ENCODE data around the gene SEC31A. TPM values are rescaled to one million over a fixed set of nuclear protein-coding genes. Genes with fewer than 3 reads are reported as not detected.

SEC31A gene
- total RNA-seq, 1 experiment from 2014 or later, result 128 TPM

DNA sequence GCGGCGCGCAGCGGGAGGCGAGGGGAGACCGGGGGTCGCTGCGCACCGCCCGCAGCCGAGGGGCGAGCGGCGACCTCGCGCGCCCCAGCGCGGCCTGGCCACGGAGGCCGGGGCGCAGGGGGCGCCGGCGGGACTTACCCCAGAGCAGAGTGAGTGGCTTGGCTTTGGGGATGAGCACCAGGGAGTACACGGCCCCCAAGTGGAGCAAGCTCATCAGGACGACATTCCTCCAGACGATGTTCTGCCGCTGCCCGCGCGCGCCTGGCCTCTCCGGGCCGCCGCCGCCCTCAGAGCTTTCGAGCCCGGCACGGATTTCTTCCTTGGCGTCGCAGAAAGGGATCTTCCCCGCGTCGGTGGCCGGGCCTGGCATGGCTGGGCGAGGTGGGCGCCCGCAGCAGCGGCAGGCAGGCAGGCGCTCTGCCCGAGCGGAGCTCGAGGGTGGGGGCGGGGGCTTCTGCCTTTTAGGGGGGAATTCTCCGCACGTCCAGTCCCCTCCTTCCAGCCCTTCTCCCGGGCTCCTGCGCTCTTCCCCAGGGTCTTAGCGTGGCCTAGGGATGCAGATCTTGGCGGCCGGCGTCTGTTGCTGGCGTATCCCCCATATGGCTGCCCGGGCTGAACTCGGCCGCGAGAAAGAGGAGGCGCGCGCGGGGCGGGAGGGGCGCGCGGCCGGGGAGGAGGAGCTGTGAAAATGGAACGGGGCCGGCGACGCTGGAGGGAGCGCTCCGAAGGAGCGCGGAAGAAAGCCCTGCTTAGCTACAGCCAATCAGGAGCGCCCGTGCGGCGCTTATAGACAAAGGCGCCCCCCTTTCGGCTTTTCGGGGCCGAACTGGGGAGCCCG lies 92.6 kb downstream of the SEC31A start, which contains the start of gene SCD5:
Gene SCD5 (minus strand): TSS at position 629 of the 838 bp plus-strand sequence. CDS start 259 bp downstream, at position 370.
- Histone ChIP-seq H3K79me2 (ENCODE audit: insufficient read depth, low read length) (no peaks in the 10 kb centered on the region), H2AFZ (ENCODE audit: low read length) (no peak within 1 kb of the TSS), H3K9ac (ENCODE audit: extremely low read depth, insufficient read length, low read length) (no peak within 1 kb of the TSS), H3K14ac (ENCODE audit: insufficient read depth, low read length) (no peak within 1 kb of the TSS), H3K4me1 (ENCODE audit: insufficient read depth, low read length) (peaks cover 2% of the 10 kb centered on the region; the same call in 1 of the 2 replicates), H2BK12ac (ENCODE audit: insufficient read length, low read depth, low read length) (no peak within 1 kb of the TSS), H3K9me3 (ENCODE audit: control insufficient read depth, low read depth, low read length) (no peaks in the 10 kb centered on the region), H2BK120ac (ENCODE audit: low read depth, low read length, poor library complexity, severe bottlenecking) (no peak within 1 kb of the TSS), H3K23ac (ENCODE audit: insufficient read length, low read depth, low read length) (no peak within 1 kb of the TSS), H4K8ac (replicated peaks; ENCODE audit: insufficient read length, low read depth, low read length) (no peak within 1 kb of the TSS), H3K18ac (ENCODE audit: insufficient read length, low read depth, low read length) (no peak within 1 kb of the TSS), H4K20me1 (ENCODE audit: control insufficient read depth, insufficient read depth, insufficient read length) (no peaks in the 10 kb centered on the region), H3K23me2 (ENCODE audit: insufficient read length, low read depth, low read length, poor library complexity, severe bottlenecking) (peaks cover 20% of the 10 kb centered on the region), H2BK15ac (ENCODE audit: low read depth, low read length) (no peak within 1 kb of the TSS), H4K91ac (ENCODE audit: insufficient read length, low read depth, low read length) (no peak within 1 kb of the TSS), H2AK5ac (ENCODE audit: insufficient read length, low read length) (no peak within 1 kb of the TSS), H3K79me1 (ENCODE audit: insufficient read depth, low read depth, low read length, poor library complexity, severe bottlenecking) (no peaks in the 10 kb centered on the region), H3K27ac (ENCODE audit: insufficient read length, low read depth, low read length) (no peak within 1 kb of the TSS), H3K4me2 (ENCODE audit: insufficient read depth, insufficient read length, low read length) (peak within 1 kb of the TSS; percentile 65), H4K5ac (ENCODE audit: insufficient read length, low read depth, low read length) (no peak within 1 kb of the TSS), H3K4ac (ENCODE audit: low read depth, low read length) (no peak within 1 kb of the TSS), H2BK20ac (ENCODE audit: low read depth, low read length, poor library complexity, severe bottlenecking) (no peak within 1 kb of the TSS), H3K56ac (ENCODE audit: insufficient read length, low read depth, low read length) (no peak within 1 kb of the TSS), H2BK5ac (ENCODE audit: insufficient read length, low read length) (no peak within 1 kb of the TSS), H3T11ph (ENCODE audit: low read length) (no peak within 1 kb of the TSS), H3K27me3 (ENCODE audit: insufficient read depth, low read length) (peaks cover 66% of the 10 kb centered on the region)
- DNase-seq, result peak; percentile 63
- no peaks in the 10 kb centered on the region; a peak in 1 of 7 replicates for H3K36me3 Mint-ChIP-seq (ENCODE audit: insufficient read depth in 1 of 3, low read depth in 3 of 3)
- H3K4me1 Mint-ChIP-seq, result peaks cover 27% of the 10 kb centered on the region in 2 experiments
- peaks cover 52% of the 10 kb centered on the region for H3K27me3 Mint-ChIP-seq (ENCODE audit: low read depth)
- TF ChIP-seq, protein P1, sequence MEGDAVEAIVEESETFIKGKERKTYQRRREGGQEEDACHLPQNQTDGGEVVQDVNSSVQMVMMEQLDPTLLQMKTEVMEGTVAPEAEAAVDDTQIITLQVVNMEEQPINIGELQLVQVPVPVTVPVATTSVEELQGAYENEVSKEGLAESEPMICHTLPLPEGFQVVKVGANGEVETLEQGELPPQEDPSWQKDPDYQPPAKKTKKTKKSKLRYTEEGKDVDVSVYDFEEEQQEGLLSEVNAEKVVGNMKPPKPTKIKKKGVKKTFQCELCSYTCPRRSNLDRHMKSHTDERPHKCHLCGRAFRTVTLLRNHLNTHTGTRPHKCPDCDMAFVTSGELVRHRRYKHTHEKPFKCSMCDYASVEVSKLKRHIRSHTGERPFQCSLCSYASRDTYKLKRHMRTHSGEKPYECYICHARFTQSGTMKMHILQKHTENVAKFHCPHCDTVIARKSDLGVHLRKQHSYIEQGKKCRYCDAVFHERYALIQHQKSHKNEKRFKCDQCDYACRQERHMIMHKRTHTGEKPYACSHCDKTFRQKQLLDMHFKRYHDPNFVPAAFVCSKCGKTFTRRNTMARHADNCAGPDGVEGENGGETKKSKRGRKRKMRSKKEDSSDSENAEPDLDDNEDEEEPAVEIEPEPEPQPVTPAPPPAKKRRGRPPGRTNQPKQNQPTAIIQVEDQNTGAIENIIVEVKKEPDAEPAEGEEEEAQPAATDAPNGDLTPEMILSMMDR (conservative IDR thresholded peaks at IDR 0.05), result no peak
- no CpG with 5 or more reads among the region's 94 CpGs for WGBS (ENCODE audit: extremely low coverage, insufficient read length, low lambda C conversion rate)
- peaks cover 0 to 3% of the 10 kb centered on the region in 2 experiments; a peak in 2 of 5 replicates for H3K9me3 Mint-ChIP-seq
- H3K27ac Mint-ChIP-seq, result no peak within 1 kb of the TSS
- peak within 1 kb of the TSS; percentile 70 to 86 for H3K4me3 Mint-ChIP-seq

Data from H9 (cell line).